ENCODE results near the gene FOXN3. TPM values are rescaled to one million over a fixed set of nuclear protein-coding genes. Genes with fewer than 3 reads are reported as not detected.

The FOXN3 gene
- total and polyA plus RNA-seq, 2 donors (not counting 1 experiment from before 2014, with no cell fraction given), result 27.9 to 33.3 TPM

DNA sequence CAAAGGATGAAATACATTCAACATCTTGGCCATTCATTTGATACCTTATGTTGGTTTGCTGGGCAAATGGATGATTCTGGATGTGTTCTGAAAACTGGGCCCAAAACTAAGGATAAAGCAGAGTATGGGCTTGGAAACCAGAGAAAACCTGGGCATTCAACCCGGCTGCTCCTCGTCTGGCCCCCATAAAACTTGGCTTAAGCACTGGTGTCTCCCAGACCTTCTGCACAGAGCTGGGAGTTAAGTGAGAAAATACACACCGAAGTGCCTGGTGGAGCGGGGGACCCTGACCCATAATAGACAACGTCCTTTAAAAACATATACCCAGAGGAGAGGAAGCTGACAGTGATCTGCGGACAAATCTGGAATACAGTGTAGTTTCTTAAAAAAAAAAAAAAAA lies 112.5 kb downstream of the FOXN3 start:
- Histone ChIP-seq H3K79me2 (ENCODE audit: control insufficient read depth, insufficient read depth, low read length) (no peaks in the 10 kb centered on the region), H3K27me3 (ENCODE audit: control insufficient read depth, insufficient read depth, low read length) (no peaks in the 10 kb centered on the region), H3K4me1 (ENCODE audit: control insufficient read depth, extremely low read depth, insufficient read depth, low read length) (peaks cover 27% of the 10 kb centered on the region), H3K4me3 (replicated peaks in 1 of 4; ENCODE audit: control extremely low read depth in 1 of 4, insufficient read depth in 1 of 4, low read depth in 3 of 4, low read length in 4 of 4) (peak overlapping the region; percentile 4 to 39 (median 22)), H2AFZ (ENCODE audit: low read length) (no peak overlapping the region), H3K36me3 (ENCODE audit: control insufficient read depth, insufficient read depth, low read length) (no peaks in the 10 kb centered on the region), H3K27ac (ENCODE audit: insufficient read depth, low read length) (peak overlapping the region; percentile 99), H3K9ac (ENCODE audit: insufficient read depth, low read length) (peak overlapping the region; percentile 54), H3K4me2 (ENCODE audit: extremely low read depth, insufficient read depth, low read length) (peak overlapping the region; percentile 82), H3K9me3 (ENCODE audit: control insufficient read depth, insufficient read depth, low read depth, low read length) (no peaks in the 10 kb centered on the region), H4K20me1 (ENCODE audit: control insufficient read depth, extremely low read depth, insufficient read depth, low read length) (no peaks in the 10 kb centered on the region)
- DNase-seq (ENCODE audit: low read depth in 2 of 2), result peak in 1 of 2 donors; percentile 8
- TF ChIP-seq EZH2 (IDR thresholded peaks at IDR 0.05; ENCODE audit: low read length, missing control alignments), result no peak
- TF ChIP-seq, protein P1, sequence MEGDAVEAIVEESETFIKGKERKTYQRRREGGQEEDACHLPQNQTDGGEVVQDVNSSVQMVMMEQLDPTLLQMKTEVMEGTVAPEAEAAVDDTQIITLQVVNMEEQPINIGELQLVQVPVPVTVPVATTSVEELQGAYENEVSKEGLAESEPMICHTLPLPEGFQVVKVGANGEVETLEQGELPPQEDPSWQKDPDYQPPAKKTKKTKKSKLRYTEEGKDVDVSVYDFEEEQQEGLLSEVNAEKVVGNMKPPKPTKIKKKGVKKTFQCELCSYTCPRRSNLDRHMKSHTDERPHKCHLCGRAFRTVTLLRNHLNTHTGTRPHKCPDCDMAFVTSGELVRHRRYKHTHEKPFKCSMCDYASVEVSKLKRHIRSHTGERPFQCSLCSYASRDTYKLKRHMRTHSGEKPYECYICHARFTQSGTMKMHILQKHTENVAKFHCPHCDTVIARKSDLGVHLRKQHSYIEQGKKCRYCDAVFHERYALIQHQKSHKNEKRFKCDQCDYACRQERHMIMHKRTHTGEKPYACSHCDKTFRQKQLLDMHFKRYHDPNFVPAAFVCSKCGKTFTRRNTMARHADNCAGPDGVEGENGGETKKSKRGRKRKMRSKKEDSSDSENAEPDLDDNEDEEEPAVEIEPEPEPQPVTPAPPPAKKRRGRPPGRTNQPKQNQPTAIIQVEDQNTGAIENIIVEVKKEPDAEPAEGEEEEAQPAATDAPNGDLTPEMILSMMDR (conservative IDR thresholded peaks at IDR 0.05 in 1 of 2, IDR thresholded peaks at IDR 0.05 in 1 of 2; ENCODE audit: low read depth in 1 of 2, low read length in 2 of 2), result no peak

- Histone ChIP-seq H3K4me2 (ENCODE audit: extremely low read depth, insufficient read depth, low read length) (peak overlapping the region; percentile 82), H3K27me3 (ENCODE audit: control insufficient read depth, insufficient read depth, low read length) (no peaks in the 10 kb centered on the region), H2AFZ (ENCODE audit: low read length) (no peak overlapping the region), H3K9ac (ENCODE audit: insufficient read depth, low read length) (peak overlapping the region; percentile 54), H3K27ac (ENCODE audit: insufficient read depth, low read length) (peak overlapping the region; percentile 99), H3K36me3 (ENCODE audit: control insufficient read depth, insufficient read depth, low read length) (no peaks in the 10 kb centered on the region), H4K20me1 (ENCODE audit: control insufficient read depth, extremely low read depth, insufficient read depth, low read length) (no peaks in the 10 kb centered on the region), H3K4me3 (replicated peaks in 1 of 4; ENCODE audit: control extremely low read depth in 1 of 4, insufficient read depth in 1 of 4, low read depth in 3 of 4, low read length in 4 of 4) (peak overlapping the region; percentile 14 to 44 (median 34)), H3K9me3 (ENCODE audit: control insufficient read depth, insufficient read depth, low read depth, low read length) (no peaks in the 10 kb centered on the region), H3K79me2 (ENCODE audit: control insufficient read depth, insufficient read depth, low read length) (no peaks in the 10 kb centered on the region), H3K4me1 (ENCODE audit: control insufficient read depth, extremely low read depth, insufficient read depth, low read length) (peaks cover 27% of the 10 kb centered on the region)
- TF ChIP-seq EZH2 (IDR thresholded peaks at IDR 0.05; ENCODE audit: low read length, missing control alignments), result no peak
- TF ChIP-seq, protein P1 (conservative IDR thresholded peaks at IDR 0.05 in 1 of 2, IDR thresholded peaks at IDR 0.05 in 1 of 2; ENCODE audit: low read depth in 1 of 2, low read length in 2 of 2), result no peak
- peak; percentile 89 to 95 for DNase-seq (ENCODE audit: low read depth in 2 of 2)
These were observed 113.3 kb downstream of the FOXN3 start for GRCh38 chr14:89303456-89304435.

- peak overlapping the region; percentile 99 for H3K27ac ChIP-seq (ENCODE audit: insufficient read depth, low read length)
- no peaks in the 10 kb centered on the region for H3K9me3 ChIP-seq (ENCODE audit: control insufficient read depth, insufficient read depth, low read depth, low read length)
- no peak overlapping the region for H3K4me2 ChIP-seq (ENCODE audit: extremely low read depth, insufficient read depth, low read length)
- H2AFZ ChIP-seq (ENCODE audit: low read length), result no peak overlapping the region
- H3K4me3 ChIP-seq (replicated peaks in 1 of 4; ENCODE audit: control extremely low read depth in 1 of 4, insufficient read depth in 1 of 4, low read depth in 3 of 4, low read length in 4 of 4), result no peak overlapping the region
- no peaks in the 10 kb centered on the region for H3K27me3 ChIP-seq (ENCODE audit: control insufficient read depth, insufficient read depth, low read length)
- no peak for DNase-seq (ENCODE audit: low read depth in 2 of 2)
- no peak overlapping the region for H3K9ac ChIP-seq (ENCODE audit: insufficient read depth, low read length)
- no peaks in the 10 kb centered on the region for H3K79me2 ChIP-seq (ENCODE audit: control insufficient read depth, insufficient read depth, low read length)
- no peaks in the 10 kb centered on the region for H3K36me3 ChIP-seq (ENCODE audit: control insufficient read depth, insufficient read depth, low read length)
- peaks cover 27% of the 10 kb centered on the region for H3K4me1 ChIP-seq (ENCODE audit: control insufficient read depth, extremely low read depth, insufficient read depth, low read length)
- TF ChIP-seq EZH2 (IDR thresholded peaks at IDR 0.05; ENCODE audit: low read length, missing control alignments), result no peak
- H4K20me1 ChIP-seq (ENCODE audit: control insufficient read depth, extremely low read depth, insufficient read depth, low read length), result no peaks in the 10 kb centered on the region
These were observed 114.6 kb downstream of the FOXN3 start for GRCh38 chr14:89302396-89302950.
